SU-DHL-6 (cell line): Measurements from ENCODE around the gene ATP7B.

Experiments
- EZH2phosphoT487 ChIP-seq: fragments of 200-600 bp; sonication (generic), shearing (Covaris generic); conservative IDR thresholded peaks from 2 replicates; pipeline ENCODE4 v1.6.1; 2018; ENCODE audit warnings: mild to moderate bottlenecking, antibody characterized with exemption, low read length, moderate library complexity, mixed read lengths
- TF ChIP-seq, protein P1 (sequence below): fragments of 200-600 bp; sonication (generic); IDR thresholded peaks from one replicate; pipeline ENCODE4 v1.5.1; 2017; ENCODE audit warnings: antibody characterized with exemption, mild to moderate bottlenecking, low read length, moderate library complexity; ENCODE audit not compliant: insufficient read depth, poor library complexity, severe bottlenecking

DNA sequence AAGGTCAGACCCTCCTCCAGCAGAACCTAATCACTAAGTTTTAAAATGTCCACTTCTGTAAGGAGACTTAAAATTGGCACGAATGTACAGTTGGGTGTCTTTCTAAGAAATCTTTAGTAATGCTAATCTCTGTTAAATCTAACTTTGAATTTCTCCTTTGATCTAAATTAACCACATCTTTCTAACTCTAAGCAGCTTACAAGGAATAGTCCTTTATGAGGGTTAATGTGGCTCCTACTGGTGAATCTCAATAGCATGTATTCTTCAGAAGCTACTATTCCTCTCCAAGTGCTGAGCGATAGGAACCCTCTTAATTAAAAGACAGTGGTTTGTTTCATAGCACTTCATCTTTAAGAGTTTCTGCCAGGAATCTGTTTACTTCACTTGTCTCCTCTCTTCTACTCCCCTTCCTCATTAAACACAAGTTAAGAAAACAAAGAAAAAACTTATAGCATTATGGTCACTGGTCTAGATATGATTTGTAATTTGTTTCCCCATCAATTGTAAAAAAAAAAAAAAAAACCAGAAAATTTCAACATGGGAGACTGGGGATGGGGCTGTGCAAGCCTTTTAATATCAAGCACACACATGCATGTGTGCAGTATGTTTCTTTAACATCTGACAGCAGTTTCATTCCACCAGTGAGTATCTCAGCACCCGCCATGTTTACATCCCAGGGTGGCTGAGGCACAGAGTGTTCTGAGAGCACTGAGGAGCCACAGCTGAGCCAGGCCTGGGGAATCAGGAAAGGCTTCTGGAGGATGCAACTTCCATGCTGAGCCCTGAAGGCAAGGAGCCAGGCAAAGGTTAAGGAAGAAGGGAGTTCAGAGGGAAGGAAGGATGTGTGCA lies 57.7 kb downstream of the ATP7B start:
- TF ChIP-seq EZH2phosphoT487: no peak
- TF ChIP-seq, protein P1, sequence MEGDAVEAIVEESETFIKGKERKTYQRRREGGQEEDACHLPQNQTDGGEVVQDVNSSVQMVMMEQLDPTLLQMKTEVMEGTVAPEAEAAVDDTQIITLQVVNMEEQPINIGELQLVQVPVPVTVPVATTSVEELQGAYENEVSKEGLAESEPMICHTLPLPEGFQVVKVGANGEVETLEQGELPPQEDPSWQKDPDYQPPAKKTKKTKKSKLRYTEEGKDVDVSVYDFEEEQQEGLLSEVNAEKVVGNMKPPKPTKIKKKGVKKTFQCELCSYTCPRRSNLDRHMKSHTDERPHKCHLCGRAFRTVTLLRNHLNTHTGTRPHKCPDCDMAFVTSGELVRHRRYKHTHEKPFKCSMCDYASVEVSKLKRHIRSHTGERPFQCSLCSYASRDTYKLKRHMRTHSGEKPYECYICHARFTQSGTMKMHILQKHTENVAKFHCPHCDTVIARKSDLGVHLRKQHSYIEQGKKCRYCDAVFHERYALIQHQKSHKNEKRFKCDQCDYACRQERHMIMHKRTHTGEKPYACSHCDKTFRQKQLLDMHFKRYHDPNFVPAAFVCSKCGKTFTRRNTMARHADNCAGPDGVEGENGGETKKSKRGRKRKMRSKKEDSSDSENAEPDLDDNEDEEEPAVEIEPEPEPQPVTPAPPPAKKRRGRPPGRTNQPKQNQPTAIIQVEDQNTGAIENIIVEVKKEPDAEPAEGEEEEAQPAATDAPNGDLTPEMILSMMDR: no peak
